Liver (tissue), 9 donors: Measurements from ENCODE around the gene ZNF569. TPM values are rescaled to one million over a fixed set of nuclear protein-coding genes. Genes with fewer than 3 reads are reported as not detected.

Experiments used
- DNase-seq: peaks from one replicate; pipeline ENCODE4 v3.0.0-alpha.2; 2017; ENCODE audit warnings: low spot score
- H3K27ac ChIP-seq, 2 donors: one replicate each; pipeline ENCODE4 v1.7.0; 2013; ENCODE audit warnings: inconsistent platforms in 2 of 2, low read length in 2 of 2, control low read depth in 1 of 2, low read depth in 1 of 2, mild to moderate bottlenecking in 1 of 2
- H3K27me3 ChIP-seq, 4 donors: one replicate each; pipeline versions ENCODE4 v1.6.1 to v1.7.0; 2013; ENCODE audit warnings: low read length in 3 of 4, inconsistent platforms in 1 of 4, mild to moderate bottlenecking in 1 of 4, moderate library complexity in 1 of 4; ENCODE audit not compliant: control insufficient read depth in 4 of 4, insufficient read depth in 4 of 4
- H3K36me3 ChIP-seq, 4 donors: one replicate each; pipeline versions ENCODE4 v1.6.1 to v1.7.0; 2013; ENCODE audit warnings: low read length in 3 of 4, mild to moderate bottlenecking in 3 of 4, low read depth in 1 of 4, moderate library complexity in 1 of 4; ENCODE audit not compliant: control insufficient read depth in 4 of 4, insufficient read depth in 3 of 4
- H3K4me1 ChIP-seq, 4 donors: one replicate each; pipeline versions ENCODE4 v1.6.1 to v1.7.0; 2013; ENCODE audit warnings: low read length in 3 of 4, mild to moderate bottlenecking in 3 of 4, moderate library complexity in 1 of 4; ENCODE audit not compliant: control insufficient read depth in 4 of 4, insufficient read depth in 4 of 4
- H3K4me3 ChIP-seq, 3 donors: one replicate each; pipeline versions ENCODE4 v1.6.1 to v1.7.0; 2013; ENCODE audit warnings: low read length in 3 of 3, control low read depth in 1 of 3, low read depth in 1 of 3, mild to moderate bottlenecking in 1 of 3
- H3K9ac ChIP-seq, 2 donors: one replicate each; pipeline ENCODE4 v1.7.0; 2013; ENCODE audit warnings: low read length in 2 of 2, mild to moderate bottlenecking in 2 of 2, moderate library complexity in 2 of 2, control low read depth in 1 of 2, low read depth in 1 of 2
- H3K9me3 ChIP-seq, 4 donors: one replicate each; pipeline versions ENCODE4 v1.6.1 to v1.7.0; 2013; ENCODE audit warnings: low read length in 3 of 4; ENCODE audit not compliant: control insufficient read depth in 4 of 4
- CTCF ChIP-seq: fragments of 150-350 bp; IDR thresholded peaks from 2 replicates; pipeline ENCODE4 v1.5.1; 2017; ENCODE audit warnings: improper control_type of control experiment, low read depth, low read length; ENCODE audit not compliant: missing input control
- EGR1 ChIP-seq, 2 donors: IDR thresholded peaks; 2 replicates each; pipeline ENCODE4 v1.6.1; 2016 to 2018; ENCODE audit warnings: antibody characterized with exemption in 2 of 2, low read depth in 2 of 2
- GABPA ChIP-seq, 2 donors: IDR thresholded peaks in 1 of 2; conservative IDR thresholded peaks in 1 of 2; 2 replicates each; pipeline ENCODE4 v1.6.1; 2016; ENCODE audit warnings: antibody characterized with exemption in 2 of 2, mild to moderate bottlenecking in 1 of 2, moderate library complexity in 1 of 2
- HNF4G ChIP-seq: IDR thresholded peaks from 2 replicates; pipeline ENCODE4 v1.6.1; 2016; ENCODE audit warnings: antibody characterized with exemption
- JUND ChIP-seq, 2 donors: IDR thresholded peaks; 2 replicates each; pipeline ENCODE4 v1.6.1; 2016; ENCODE audit warnings: antibody characterized with exemption in 2 of 2
- MAX ChIP-seq: IDR thresholded peaks from 2 replicates; pipeline ENCODE4 v1.6.1; 2016; ENCODE audit warnings: antibody characterized with exemption
- REST ChIP-seq: IDR thresholded peaks from 2 replicates; pipeline ENCODE4 v1.6.1; 2016; ENCODE audit warnings: antibody characterized with exemption, mild to moderate bottlenecking
- YY1 ChIP-seq: IDR thresholded peaks from 2 replicates; pipeline ENCODE4 v1.6.1; 2016; ENCODE audit warnings: antibody characterized with exemption, mild to moderate bottlenecking
- ZBTB33 ChIP-seq: IDR thresholded peaks from 2 replicates; pipeline ENCODE4 v1.6.1; 2016; ENCODE audit warnings: antibody characterized with exemption
- WGBS: extraction: QIAGEN DNeasy Blood & Tissue Kit; methylation state at CpG from one replicate; pipeline ENCODE4 v1.1.7; 2013; 5-methylcytosine and 5-hydroxymethylcytosine counted together
- polyA plus RNA-seq, 2 donors: library from polyadenylated mRNA; stranded (reverse) in 1 of 2; unstranded in 1 of 2; fragments of 200-250 nt in 1 of 2; fragments of >200 nt in 1 of 2; fragmentation: Nextera tagmentation in 1 of 2; extraction: Ambion mirVana in 1 of 2; gene quantifications; one replicate each; pipeline versions ENCODE4 v1.2.1 to v1.2.3, GENCODE V29; 2013 to 2015
- total RNA-seq, 2 donors: library from RNA; depleted of rRNA; stranded (reverse); fragments of >200 nt; gene quantifications; one replicate each; pipeline ENCODE4 v1.2.3, GENCODE V29; 2014
- donor health status: healthy.
- donor health status: healthy.
- donor health status: healthy.
- donor health status: healthy.
- donor health status: healthy.

ZNF569 gene
- total and polyA plus RNA-seq, 4 donors: 0.90 to 6.2 (median 1.3) TPM

- no peak overlapping the region for H3K9ac ChIP-seq
- H3K27me3 ChIP-seq: no peaks in the 10 kb centered on the region
- H3K4me1 ChIP-seq: no peaks in the 10 kb centered on the region
- peak overlapping the region in 1 of 3 donors; percentile 0 for H3K4me3 ChIP-seq
- H3K27ac ChIP-seq: no peak overlapping the region
- H3K36me3 ChIP-seq: peaks cover 0 to 3% (median 2%) of the 10 kb centered on the region in 4 donors
- H3K9me3 ChIP-seq: peaks cover 7 to 33% (median 17%) of the 10 kb centered on the region in 4 donors
- no peak for TF ChIP-seq ZBTB33
- no peak for TF ChIP-seq MAX
- TF ChIP-seq YY1: no peak
- TF ChIP-seq HNF4G: no peak
- WGBS: 66% methylated on average over 2 of the region's 2 CpGs
- DNase-seq: no peak
Measured at GRCh38 chr19:37513397-37513796, 46.2 kb upstream of the ZNF569 start.

GRCh38 chr19:37511821-37512220 is 44.6 kb upstream of the ZNF569 start:
- no peak overlapping the region for H3K27ac ChIP-seq
- peak overlapping the region in 1 of 3 donors; percentile 17 for H3K4me3 ChIP-seq
- no peaks in the 10 kb centered on the region for H3K27me3 ChIP-seq
- no peak for DNase-seq
- peaks cover 9 to 40% (median 18%) of the 10 kb centered on the region in 4 donors for H3K9me3 ChIP-seq
- H3K36me3 ChIP-seq: peaks cover 0 to 3% (median 2%) of the 10 kb centered on the region in 4 donors
- no peak overlapping the region for H3K9ac ChIP-seq
- no peaks in the 10 kb centered on the region for H3K4me1 ChIP-seq
- no peak for TF ChIP-seq CTCF
- TF ChIP-seq GABPA (IDR thresholded peaks at IDR 0.05 in 1 of 2, conservative IDR thresholded peaks at IDR 0.05 in 1 of 2): no peak
- no peak for TF ChIP-seq JUND (IDR thresholded peaks at IDR 0.05)
- 97% methylated on average over 3 of the region's 3 CpGs for WGBS

- WGBS: 93% methylated on average over 3 of the region's 3 CpGs
- TF ChIP-seq JUND (IDR thresholded peaks at IDR 0.05) (no peak), EGR1 (IDR thresholded peaks at IDR 0.05; ENCODE audit: low read depth in 2 of 2) (no peak), HNF4G (no peak), REST (no peak)
- Histone ChIP-seq H3K27ac (no peak overlapping the region), H3K9ac (no peak overlapping the region), H3K4me3 (no peak overlapping the region), H3K36me3 (peaks cover 0 to 3% (median 2%) of the 10 kb centered on the region in 4 donors), H3K4me1 (no peaks in the 10 kb centered on the region), H3K27me3 (no peaks in the 10 kb centered on the region), H3K9me3 (peaks cover 8 to 39% (median 19%) of the 10 kb centered on the region in 4 donors)
- no peak for DNase-seq
Measured at GRCh38 chr19:37511186-37511585, 43.9 kb upstream of the ZNF569 start.
